Vagina (tissue), 2 donors: Measurements from ENCODE around the gene SRRM2.

Experiments
- CTCF ChIP-seq, 3 experiments: fragments of 450-650 bp in 2 of 3; fragments of 200-600 bp in 1 of 3; sonication (generic) in 1 of 3; IDR thresholded peaks; one replicate each; pipeline ENCODE4 v1.5.1; 2017 to 2019; ENCODE audit warnings: antibody characterized with exemption in 3 of 3, mild to moderate bottlenecking in 2 of 3, moderate library complexity in 2 of 3
- POLR2A ChIP-seq, 2 donors: fragments of 450-650 bp; IDR thresholded peaks; one replicate each; pipeline ENCODE4 v1.6.1; 2017; ENCODE audit warnings: antibody characterized with exemption in 2 of 2, mild to moderate bottlenecking in 2 of 2, moderate library complexity in 2 of 2
- POLR2AphosphoS5 ChIP-seq, 2 donors: sonication (generic); formaldehyde crosslinking; IDR thresholded peaks; one replicate each; pipeline ENCODE4 v1.9.0; 2017; ENCODE audit warnings: antibody characterized with exemption in 2 of 2, mild to moderate bottlenecking in 2 of 2, low read depth in 1 of 2; ENCODE audit not compliant: insufficient read depth in 1 of 2

- TF ChIP-seq POLR2AphosphoS5 (IDR thresholded peaks at IDR 0.05; ENCODE audit: insufficient read depth in 1 of 2, low read depth in 1 of 2) (no peak), CTCF (IDR thresholded peaks at IDR 0.05) (no peak), POLR2A (IDR thresholded peaks at IDR 0.05) (no peak)
Measured at GRCh38 chr16:2764718-2765117, 12.3 kb downstream of the SRRM2 start.
